Stimulated activated CD8-positive, alpha-beta memory T cell treated with anti-CD3 and anti-CD28 coated beads, Interleukin-2, amount 100 ng/mL, for 1 hour (primary cell): ENCODE data around the gene FGD4.
"Not testable (repeated sequence)": the region's sequence is repeated elsewhere in the genome, so short reads cannot be mapped to it uniquely, and the experiment has no call there.

Source experiments
- DNase-seq, 2 donors: peaks; one replicate each; pipeline ENCODE4 v3.0.0-alpha.2; 2020; ENCODE audit warnings: low read depth in 2 of 2

FGD4 gene

GRCh38 chr12:32561931-32562341 is 162.6 kb downstream of the FGD4 start:
- no peak for DNase-seq

- DNase-seq = not testable (repeated sequence)
These were observed 163.1 kb downstream of the FGD4 start for GRCh38 chr12:32562413-32562812.

DNA sequence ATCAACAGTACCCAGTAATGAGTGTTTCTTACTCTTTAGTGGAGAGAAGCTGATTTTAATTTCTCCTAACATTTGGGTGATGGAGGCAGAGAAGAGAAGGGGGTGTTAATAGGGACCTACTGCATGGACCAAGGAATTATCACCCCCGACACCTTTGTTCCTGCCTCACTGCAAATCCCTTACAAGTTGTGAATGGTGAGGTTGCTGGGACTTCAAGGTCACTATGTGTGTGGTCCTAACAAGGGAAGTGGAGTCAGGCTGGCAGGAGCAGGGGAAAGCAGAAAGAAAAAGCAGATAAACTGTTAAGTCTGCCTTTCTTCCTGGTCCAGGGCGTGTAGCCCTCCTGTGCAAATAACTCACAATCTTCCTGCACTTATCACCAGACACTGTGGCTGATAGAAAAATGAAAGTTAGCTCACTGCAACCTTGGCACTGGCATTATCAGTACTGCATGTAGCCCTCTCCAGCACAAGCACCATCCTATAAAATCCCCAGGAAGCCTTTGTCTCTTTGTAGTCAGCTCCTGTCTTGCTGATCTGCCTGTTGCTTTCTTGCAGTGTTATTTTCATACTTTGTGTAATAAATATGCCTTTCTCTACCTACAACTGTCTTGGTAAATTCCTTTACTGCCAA is 167.4 kb downstream of the FGD4 start:
- no peak for DNase-seq

DNA sequence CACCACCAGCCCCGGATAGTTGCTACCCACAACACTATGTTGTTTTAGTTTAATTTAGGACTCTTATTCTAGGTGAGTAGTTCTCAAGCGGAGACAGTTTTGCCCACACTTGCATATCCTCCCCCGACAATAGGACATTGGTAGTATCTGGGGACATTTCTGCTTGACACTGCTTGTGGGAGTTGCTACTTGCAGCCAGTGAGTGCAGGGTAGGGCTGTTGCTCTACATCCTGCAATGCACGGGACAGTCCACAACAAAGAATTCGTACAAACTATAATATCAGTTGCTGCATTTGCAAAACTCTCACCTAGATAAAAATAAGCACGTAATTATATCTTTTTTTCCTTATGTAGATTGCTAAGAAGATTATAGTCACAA is 167.9 kb downstream of the FGD4 start:
- DNase-seq = no peak

DNA sequence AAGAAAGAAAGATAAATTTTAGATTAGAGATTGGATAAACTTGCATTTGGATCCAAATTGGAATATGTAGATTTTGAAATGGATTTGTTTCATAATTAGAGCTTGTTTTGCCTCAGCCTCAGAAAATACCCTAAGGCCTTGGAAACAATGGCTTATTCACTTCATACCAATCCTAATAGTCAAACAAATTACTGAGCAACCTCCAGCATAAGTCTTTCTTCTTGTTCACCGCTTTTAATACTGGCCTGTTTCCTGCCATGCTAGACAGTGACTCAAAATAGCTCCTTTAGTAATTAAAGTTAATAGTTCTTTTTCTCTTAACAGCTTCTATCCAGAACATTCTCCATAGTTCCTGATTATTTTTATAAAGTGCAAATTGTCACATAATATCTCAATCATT is 168.9 kb downstream of the FGD4 start:
- DNase-seq = no peak

DNA sequence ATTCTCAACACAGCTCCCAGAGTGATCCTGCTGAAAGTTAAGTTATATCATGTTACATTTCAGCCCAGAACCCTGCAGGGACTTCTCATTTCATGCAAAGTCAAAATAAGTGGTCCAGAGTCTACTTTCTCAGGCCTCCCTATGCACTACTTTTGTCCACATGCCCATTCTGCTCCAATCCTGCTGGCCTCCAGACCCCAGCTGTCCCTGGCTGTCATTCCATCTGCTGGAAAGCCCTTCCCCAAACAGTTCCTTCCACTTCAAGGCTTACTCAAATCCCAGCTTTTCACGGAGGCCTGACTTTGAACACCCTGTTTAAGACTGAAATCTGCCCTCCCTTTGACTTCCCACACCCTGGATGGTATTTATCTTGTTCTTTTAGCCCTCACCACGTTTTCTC is 169.9 kb downstream of the FGD4 start:
- DNase-seq = no peak

- no peak for DNase-seq
These were observed 175.2 kb downstream of the FGD4 start for GRCh38 chr12:32574585-32574984.

DNA sequence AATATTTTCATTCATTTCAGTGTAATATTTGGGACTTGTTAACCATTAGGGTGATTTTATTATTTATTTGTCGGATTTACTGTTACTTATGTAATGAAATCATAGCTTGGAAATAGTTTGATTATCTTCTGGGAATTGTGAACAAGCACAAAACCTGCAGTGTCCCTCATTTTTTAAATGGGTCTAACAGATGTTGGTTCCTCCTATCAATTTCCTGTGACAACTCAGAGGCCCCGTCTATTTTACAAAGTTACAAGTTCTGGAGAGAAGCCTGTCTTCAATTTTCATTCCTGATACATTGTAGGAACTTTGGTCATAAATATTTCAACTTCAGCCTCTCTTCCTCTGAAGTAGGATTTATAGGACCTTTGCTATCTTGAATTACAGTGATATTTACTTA is 178.0 kb downstream of the FGD4 start:
- DNase-seq = no peak

DNA sequence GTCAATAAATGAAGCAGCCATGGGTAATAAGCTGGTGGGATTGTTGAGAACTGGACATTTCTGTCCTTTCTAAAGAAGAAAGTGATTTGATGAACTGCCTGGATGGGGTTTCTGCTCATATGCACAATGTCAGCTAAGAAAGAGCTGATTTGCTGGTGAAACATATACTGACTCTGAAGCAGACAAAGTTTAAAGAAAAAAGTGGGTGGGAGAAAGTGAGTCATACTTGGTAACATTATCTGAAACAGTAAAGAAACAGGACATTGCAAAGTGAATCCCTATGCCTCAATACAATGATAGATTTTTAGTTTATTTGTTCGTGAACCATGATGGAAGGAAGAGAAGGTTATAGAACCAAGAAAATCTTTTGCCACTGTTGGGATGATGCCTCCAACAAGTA is 184.2 kb downstream of the FGD4 start:
- no peak for DNase-seq

DNA sequence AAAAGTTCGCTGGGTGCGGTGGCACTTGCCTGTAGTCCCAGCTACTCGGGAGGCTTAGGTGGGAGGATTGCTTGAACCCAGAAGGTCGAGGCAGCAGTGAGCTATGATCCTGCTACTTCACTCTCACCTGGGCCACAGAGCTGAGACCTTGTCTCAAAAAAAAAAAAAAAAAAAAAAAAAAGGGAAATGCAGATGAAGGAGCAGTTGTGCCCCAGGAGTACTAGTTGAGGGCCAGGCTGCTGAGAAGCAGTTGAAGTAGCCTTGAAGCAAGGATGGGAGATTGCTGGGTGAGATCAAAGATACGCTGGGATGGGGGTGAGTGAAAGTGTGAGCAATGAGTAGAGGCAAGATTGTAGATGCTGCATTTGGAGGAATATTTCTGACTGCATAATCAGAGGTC is 186.3 kb downstream of the FGD4 start:
- DNase-seq = no peak

- no peak for DNase-seq
These were observed 187.0 kb downstream of the FGD4 start for GRCh38 chr12:32586390-32586789.

- no peak for DNase-seq
These were observed 188.5 kb downstream of the FGD4 start for GRCh38 chr12:32587581-32588495.

GRCh38 chr12:32588604-32589003 is 189.2 kb downstream of the FGD4 start:
- no peak for DNase-seq

- DNase-seq = no peak
These were observed 190.0 kb downstream of the FGD4 start for GRCh38 chr12:32589165-32589865.

DNA sequence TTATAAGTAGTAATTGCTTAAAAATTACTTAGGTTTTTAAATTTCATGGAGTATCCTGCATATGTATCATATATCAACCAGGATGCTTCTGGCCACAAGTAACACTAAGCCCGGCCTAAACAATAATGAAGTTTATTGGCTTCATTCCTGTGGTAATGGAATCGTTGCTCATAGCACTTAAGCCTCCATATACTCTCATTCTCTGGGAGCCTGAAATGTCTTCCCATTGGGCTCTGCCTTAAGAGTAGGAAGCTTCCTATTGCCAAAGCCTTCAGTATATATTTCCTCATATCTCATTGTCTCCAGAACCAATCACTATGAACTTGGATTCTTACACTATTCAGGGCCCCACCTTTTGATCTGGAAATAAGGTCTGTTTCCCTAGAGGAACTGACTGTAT is 195.9 kb downstream of the FGD4 start:
- no peak for DNase-seq

GRCh38 chr12:32596030-32596429 is 196.7 kb downstream of the FGD4 start:
- no peak for DNase-seq

- no peak for DNase-seq
These were observed 199.3 kb downstream of the FGD4 start for GRCh38 chr12:32598688-32599087.

DNA sequence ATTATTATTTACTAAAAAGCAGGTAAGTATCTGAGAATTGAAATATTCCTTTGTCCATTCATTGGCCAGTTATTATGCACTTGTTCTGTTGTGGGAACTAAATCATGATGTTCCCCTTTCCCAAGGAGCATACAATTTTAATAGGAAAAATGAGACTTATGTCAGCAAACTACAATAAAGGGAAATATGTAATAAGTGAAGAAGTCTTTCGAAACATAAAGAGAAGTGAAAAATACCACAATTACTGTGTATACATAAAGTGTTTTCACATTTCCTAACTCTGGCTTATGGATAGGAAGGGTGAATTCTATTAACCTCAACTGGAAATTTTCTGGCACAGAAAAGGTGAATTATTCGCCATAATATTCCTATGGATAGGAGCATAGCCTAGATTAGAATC is 201.3 kb downstream of the FGD4 start:
- DNase-seq = no peak

DNA sequence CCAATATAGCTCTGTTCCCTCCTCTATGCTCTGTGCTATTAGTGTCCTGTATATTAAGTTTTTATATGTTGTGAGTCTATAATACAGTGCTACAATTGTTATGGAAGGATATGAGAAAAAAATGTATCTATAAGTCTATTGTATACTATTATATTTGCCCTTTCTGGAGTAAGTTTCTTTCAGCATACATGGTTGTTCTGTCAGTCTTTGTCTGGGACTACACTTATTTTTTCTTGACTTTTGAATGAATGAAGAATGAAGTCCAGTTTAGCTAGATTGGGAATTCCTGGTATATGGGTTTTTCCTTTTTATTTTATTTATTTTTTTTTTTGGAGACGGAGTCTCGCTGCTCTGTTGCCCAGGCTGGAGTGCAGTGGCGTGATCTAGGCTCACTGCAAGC is 203.7 kb downstream of the FGD4 start:
- DNase-seq = no peak

GRCh38 chr12:32603858-32604257 is 204.5 kb downstream of the FGD4 start:
- DNase-seq = no peak

DNA sequence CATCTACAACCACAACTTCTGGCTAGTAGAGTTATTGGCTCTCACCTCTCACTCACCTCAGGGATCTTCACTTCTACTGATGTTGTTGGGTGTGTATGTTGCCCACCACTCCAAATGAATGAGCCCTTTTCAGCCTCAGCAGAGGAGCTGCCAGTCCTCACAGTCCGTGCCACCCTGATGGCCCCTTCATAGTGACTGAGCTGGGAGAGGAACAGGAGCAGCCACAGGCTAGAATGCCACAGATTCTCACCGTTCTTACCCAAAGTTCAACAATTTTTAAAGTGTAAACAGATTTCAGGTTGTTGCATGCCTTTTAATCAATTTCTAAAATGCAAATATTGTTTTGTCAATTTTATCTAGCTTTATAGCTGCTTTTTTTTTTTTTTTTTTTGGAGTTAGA is 205.2 kb downstream of the FGD4 start:
- DNase-seq = no peak

- DNase-seq = no peak
These were observed 206.2 kb downstream of the FGD4 start for GRCh38 chr12:32605326-32606095.
